ENCODE data around the gene CLSTN2. TPM values are rescaled to one million over a fixed set of nuclear protein-coding genes. Genes with fewer than 3 reads are reported as not detected.

The CLSTN2 gene
- total RNA-seq, 1 donor from 2014 or later: not detected

GRCh38 chr3:140429791-140430190 lies 494.8 kb downstream of the CLSTN2 start:
- no peaks in the 10 kb centered on the region for H3K4me1 Mint-ChIP-seq
- intact Hi-C loops (cut with micrococcal nuclease): no loop called here
- DNase-seq: no peak
- H3K36me3 Mint-ChIP-seq (ENCODE audit: low read depth): no peaks in the 10 kb centered on the region
- H3K4me3 Mint-ChIP-seq: no peak overlapping the region
- no peak overlapping the region for H3K27ac Mint-ChIP-seq
- peaks cover 3% of the 10 kb centered on the region for H3K27me3 Mint-ChIP-seq
- H3K9me3 Mint-ChIP-seq: no peaks in the 10 kb centered on the region

GRCh38 chr3:140430494-140430893 lies 495.5 kb downstream of the CLSTN2 start:
- H3K27me3 Mint-ChIP-seq: peaks cover 3% of the 10 kb centered on the region
- DNase-seq: no peak
- intact Hi-C loops (cut with micrococcal nuclease): no loop called here
- no peak overlapping the region for H3K4me3 Mint-ChIP-seq
- H3K27ac Mint-ChIP-seq: no peak overlapping the region
- no peaks in the 10 kb centered on the region for H3K36me3 Mint-ChIP-seq (ENCODE audit: low read depth)
- no peaks in the 10 kb centered on the region for H3K4me1 Mint-ChIP-seq
- H3K9me3 Mint-ChIP-seq: no peaks in the 10 kb centered on the region

GRCh38 chr3:140432229-140432669 lies 497.3 kb downstream of the CLSTN2 start:
- intact Hi-C loops (cut with micrococcal nuclease): no loop called here
- no peaks in the 10 kb centered on the region for H3K4me1 Mint-ChIP-seq

GRCh38 chr3:140433431-140433830 lies 498.4 kb downstream of the CLSTN2 start:
- no peaks in the 10 kb centered on the region for H3K9me3 Mint-ChIP-seq
- no peak overlapping the region for H3K27ac Mint-ChIP-seq
- no peaks in the 10 kb centered on the region for H3K36me3 Mint-ChIP-seq (ENCODE audit: low read depth)
- intact Hi-C loops (cut with micrococcal nuclease): no loop called here
- no peak for DNase-seq
- H3K4me3 Mint-ChIP-seq: no peak overlapping the region
- no peaks in the 10 kb centered on the region for H3K4me1 Mint-ChIP-seq
- peaks cover 3% of the 10 kb centered on the region for H3K27me3 Mint-ChIP-seq

More at GRCh38 chr3:140432229-140432669, 497.3 kb downstream of the CLSTN2 start:
- DNase-seq: no peak
- H3K36me3 Mint-ChIP-seq (ENCODE audit: low read depth): no peaks in the 10 kb centered on the region
- no peaks in the 10 kb centered on the region for H3K9me3 Mint-ChIP-seq
- no peak overlapping the region for H3K4me3 Mint-ChIP-seq
- no peak overlapping the region for H3K27ac Mint-ChIP-seq
- H3K27me3 Mint-ChIP-seq: peaks cover 3% of the 10 kb centered on the region

GRCh38 chr3:140434261-140434905 lies 499.4 kb downstream of the CLSTN2 start:
- H3K4me3 Mint-ChIP-seq: no peak overlapping the region
- no peaks in the 10 kb centered on the region for H3K9me3 Mint-ChIP-seq
- DNase-seq: no peak
- H3K27me3 Mint-ChIP-seq: peaks cover 2% of the 10 kb centered on the region
- intact Hi-C loops (cut with micrococcal nuclease): no loop called here
- no peaks in the 10 kb centered on the region for H3K36me3 Mint-ChIP-seq (ENCODE audit: low read depth)
- no peak overlapping the region for H3K27ac Mint-ChIP-seq
- H3K4me1 Mint-ChIP-seq: no peaks in the 10 kb centered on the region

DNA sequence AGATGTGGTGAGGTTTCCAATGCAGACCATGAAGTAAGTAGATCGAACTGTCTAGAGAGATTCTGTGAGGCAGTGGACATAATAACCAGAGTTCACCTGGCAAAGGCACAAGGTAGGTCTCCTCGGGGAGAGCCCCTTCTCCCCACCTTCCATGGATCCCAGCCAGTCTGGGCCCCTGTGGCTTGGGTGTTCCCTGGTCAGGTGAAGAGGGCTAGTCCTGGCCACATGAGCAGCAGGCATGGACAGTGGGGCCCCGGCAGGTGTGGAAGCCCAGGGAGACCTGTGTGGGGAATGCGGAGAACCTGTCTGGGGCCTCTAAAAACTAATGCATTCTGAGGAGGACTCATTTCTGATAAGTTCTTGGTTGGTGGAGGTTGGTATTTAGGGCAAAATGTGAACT lies 501.4 kb downstream of the CLSTN2 start:
- no peak for DNase-seq
- Mint-ChIP-seq H3K27me3 (peaks cover 2% of the 10 kb centered on the region), H3K27ac (no peak overlapping the region), H3K4me1 (no peaks in the 10 kb centered on the region), H3K4me3 (no peak overlapping the region), H3K9me3 (no peaks in the 10 kb centered on the region), H3K36me3 (ENCODE audit: low read depth) (no peaks in the 10 kb centered on the region)
- intact Hi-C loops (cut with micrococcal nuclease): no loop called here

- H3K9me3 Mint-ChIP-seq: no peaks in the 10 kb centered on the region
- no peaks in the 10 kb centered on the region for H3K4me1 Mint-ChIP-seq
Measured at GRCh38 chr3:140438736-140439470, 503.9 kb downstream of the CLSTN2 start.

DNA sequence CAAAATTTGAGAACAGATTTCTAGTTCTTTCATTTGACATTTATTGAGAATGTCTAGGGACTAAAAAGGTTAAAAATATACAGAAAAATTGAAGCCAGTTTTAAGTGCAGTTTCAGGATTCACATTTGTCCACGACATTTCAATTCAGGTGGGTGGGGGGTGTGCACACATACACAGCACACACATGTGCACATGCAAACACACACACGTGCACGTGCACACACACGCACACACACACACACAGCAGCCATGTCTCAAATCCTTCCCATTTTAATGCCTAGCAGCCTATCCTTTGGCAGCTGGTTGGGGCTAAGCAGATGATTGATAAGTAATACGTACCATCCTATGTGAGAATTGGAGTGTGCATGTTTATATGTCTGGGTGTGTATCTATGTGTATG lies 504.5 kb downstream of the CLSTN2 start:
- intact Hi-C loops (cut with micrococcal nuclease): no loop called here
- Mint-ChIP-seq H3K9me3 (no peaks in the 10 kb centered on the region), H3K4me3 (no peak overlapping the region), H3K27me3 (peaks cover 2% of the 10 kb centered on the region), H3K27ac (no peak overlapping the region), H3K36me3 (ENCODE audit: low read depth) (no peaks in the 10 kb centered on the region), H3K4me1 (no peaks in the 10 kb centered on the region)
- no peak for DNase-seq

More at GRCh38 chr3:140438736-140439470, 503.9 kb downstream of the CLSTN2 start:
- no peaks in the 10 kb centered on the region for H3K36me3 Mint-ChIP-seq (ENCODE audit: low read depth)
- no peak for DNase-seq
- intact Hi-C loops (cut with micrococcal nuclease): no loop called here
- no peak overlapping the region for H3K27ac Mint-ChIP-seq
- H3K4me3 Mint-ChIP-seq: no peak overlapping the region
- peaks cover 2% of the 10 kb centered on the region for H3K27me3 Mint-ChIP-seq

- no peak for DNase-seq
- no peak overlapping the region for H3K27ac Mint-ChIP-seq
- H3K36me3 Mint-ChIP-seq (ENCODE audit: low read depth): no peaks in the 10 kb centered on the region
- intact Hi-C loops (cut with micrococcal nuclease): no loop called here
- no peaks in the 10 kb centered on the region for H3K4me1 Mint-ChIP-seq
- no peak overlapping the region for H3K4me3 Mint-ChIP-seq
- H3K27me3 Mint-ChIP-seq: peaks cover 2% of the 10 kb centered on the region
- H3K9me3 Mint-ChIP-seq: no peaks in the 10 kb centered on the region
Measured at GRCh38 chr3:140440446-140440845, 505.5 kb downstream of the CLSTN2 start.

GRCh38 chr3:140441006-140441405 lies 506.0 kb downstream of the CLSTN2 start:
- peaks cover 2% of the 10 kb centered on the region for H3K27me3 Mint-ChIP-seq
- intact Hi-C loops (cut with micrococcal nuclease): no loop called here
- no peak overlapping the region for H3K27ac Mint-ChIP-seq
- no peaks in the 10 kb centered on the region for H3K4me1 Mint-ChIP-seq
- no peak overlapping the region for H3K4me3 Mint-ChIP-seq
- no peaks in the 10 kb centered on the region for H3K36me3 Mint-ChIP-seq (ENCODE audit: low read depth)
- DNase-seq: no peak
- no peaks in the 10 kb centered on the region for H3K9me3 Mint-ChIP-seq

DNA sequence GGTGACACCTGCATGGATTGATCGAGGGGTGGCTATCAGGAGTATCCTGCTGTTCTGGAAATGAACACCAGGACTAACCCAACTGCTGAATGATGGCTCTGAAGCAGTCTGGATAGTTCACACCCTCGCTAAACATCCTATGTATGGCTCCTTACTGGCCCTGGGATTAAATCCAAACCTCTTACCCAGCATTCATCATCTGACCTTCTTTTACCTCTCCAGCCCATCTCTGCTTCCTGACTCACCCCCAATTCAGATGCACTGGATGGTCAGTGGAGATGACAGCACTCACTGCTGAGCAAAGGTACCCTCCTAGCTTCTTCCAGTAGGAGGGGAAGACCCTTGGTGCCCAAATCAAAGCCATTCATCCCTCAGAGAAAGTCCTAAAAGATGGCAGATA lies 507.6 kb downstream of the CLSTN2 start:
- intact Hi-C loops (cut with micrococcal nuclease): no loop called here

GRCh38 chr3:140443073-140443472 lies 508.1 kb downstream of the CLSTN2 start:
- intact Hi-C loops (cut with micrococcal nuclease): no loop called here
- DNase-seq: no peak
- Mint-ChIP-seq H3K9me3 (no peaks in the 10 kb centered on the region), H3K27ac (no peak overlapping the region), H3K4me1 (no peaks in the 10 kb centered on the region), H3K4me3 (no peak overlapping the region), H3K27me3 (peaks cover 2% of the 10 kb centered on the region), H3K36me3 (ENCODE audit: low read depth) (no peaks in the 10 kb centered on the region)

More for the DNA sequence above, 507.6 kb downstream of the CLSTN2 start:
- H3K4me1 Mint-ChIP-seq: no peaks in the 10 kb centered on the region
- H3K36me3 Mint-ChIP-seq (ENCODE audit: low read depth): no peaks in the 10 kb centered on the region
- H3K9me3 Mint-ChIP-seq: no peaks in the 10 kb centered on the region
- H3K4me3 Mint-ChIP-seq: no peak overlapping the region
- no peak for DNase-seq
- H3K27me3 Mint-ChIP-seq: peaks cover 2% of the 10 kb centered on the region
- no peak overlapping the region for H3K27ac Mint-ChIP-seq

DNA sequence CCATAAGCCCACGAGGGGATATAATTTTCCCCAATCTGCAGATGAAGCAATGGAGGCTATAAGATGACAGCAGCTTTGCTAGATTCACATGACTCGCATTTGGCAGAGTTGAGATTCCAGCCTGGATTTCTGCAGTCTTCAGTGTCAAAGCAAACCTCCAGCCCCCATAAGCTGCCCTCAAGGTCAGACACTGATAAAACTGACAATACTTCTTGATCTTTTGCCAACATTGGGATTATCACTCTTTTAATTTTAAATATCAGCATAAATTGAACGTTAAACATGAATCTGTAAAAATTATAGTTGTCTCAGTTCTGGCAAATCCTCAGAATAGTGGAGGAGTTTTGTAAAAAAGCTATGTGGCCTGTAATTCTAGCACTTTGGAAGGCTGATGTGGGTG lies 508.8 kb downstream of the CLSTN2 start:
- Mint-ChIP-seq H3K36me3 (ENCODE audit: low read depth) (no peaks in the 10 kb centered on the region), H3K4me1 (no peaks in the 10 kb centered on the region), H3K4me3 (no peak overlapping the region), H3K27me3 (no peaks in the 10 kb centered on the region), H3K27ac (no peak overlapping the region), H3K9me3 (no peaks in the 10 kb centered on the region)
- intact Hi-C loops (cut with micrococcal nuclease): no loop called here
- no peak for DNase-seq

DNA sequence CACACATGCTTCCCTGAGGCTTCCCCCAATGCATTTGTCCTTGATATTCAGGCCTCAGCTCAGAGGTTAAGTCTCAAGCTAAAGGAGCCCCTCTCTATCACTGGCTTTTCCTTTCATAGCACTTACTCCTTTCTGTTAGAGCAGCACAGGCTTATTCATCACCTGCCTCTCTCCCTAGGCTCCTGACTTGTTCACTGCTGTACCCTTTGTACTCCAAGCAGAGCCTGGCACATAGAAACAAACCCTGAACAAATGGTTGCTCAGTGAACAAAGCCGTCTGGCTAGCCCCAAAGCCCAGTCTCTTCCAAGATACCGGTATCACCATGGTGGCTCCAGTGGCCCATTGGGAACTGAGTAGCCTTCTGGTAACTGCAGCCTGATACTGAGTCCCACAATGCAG lies 511.7 kb downstream of the CLSTN2 start:
- intact Hi-C loops (cut with micrococcal nuclease): no loop called here
- Mint-ChIP-seq H3K27me3 (no peaks in the 10 kb centered on the region), H3K4me3 (no peak overlapping the region), H3K4me1 (no peaks in the 10 kb centered on the region), H3K27ac (no peak overlapping the region), H3K36me3 (ENCODE audit: low read depth) (no peaks in the 10 kb centered on the region), H3K9me3 (no peaks in the 10 kb centered on the region)
- no peak for DNase-seq
